GM21723 (cell line): Measurements from ENCODE around the gene TCOF1.

Experiments used
- ATAC-seq: cut with Tn5 transposase; IDR thresholded peaks from one replicate; pipeline ENCODE4 v1.9.1; 2021; ENCODE audit warnings: mild to moderate bottlenecking, moderate library complexity; ENCODE audit not compliant: unreplicated experiment

The TCOF1 gene

GRCh38 chr5:150323819-150324218 is 33.7 kb upstream of the TCOF1 start:
- ATAC-seq = no peak

GRCh38 chr5:150325426-150325825 is 32.1 kb upstream of the TCOF1 start:
- ATAC-seq = no peak

- no peak for ATAC-seq
Observed at GRCh38 chr5:150326707-150327106, 30.8 kb upstream of the TCOF1 start.

- ATAC-seq = no peak
Observed at GRCh38 chr5:150327139-150327538, 30.4 kb upstream of the TCOF1 start.

GRCh38 chr5:150328515-150328914 is 29.0 kb upstream of the TCOF1 start:
- ATAC-seq = no peak

GRCh38 chr5:150329038-150329437 is 28.5 kb upstream of the TCOF1 start:
- ATAC-seq = no peak

GRCh38 chr5:150329881-150330876 is 27.3 kb upstream of the TCOF1 start:
- ATAC-seq = no peak

- no peak for ATAC-seq
Observed at GRCh38 chr5:150333400-150333799, 24.1 kb upstream of the TCOF1 start.

- ATAC-seq = no peak
Observed at GRCh38 chr5:150335778-150336177, 21.7 kb upstream of the TCOF1 start.

- ATAC-seq = no peak
Observed at GRCh38 chr5:150338546-150338945, 19.0 kb upstream of the TCOF1 start.

GRCh38 chr5:150339165-150339564 is 18.3 kb upstream of the TCOF1 start:
- no peak for ATAC-seq

GRCh38 chr5:150339841-150340240 is 17.7 kb upstream of the TCOF1 start:
- no peak for ATAC-seq

GRCh38 chr5:150340614-150341255 is 16.8 kb upstream of the TCOF1 start:
- ATAC-seq = no peak

- ATAC-seq = no peak
Observed at GRCh38 chr5:150341331-150341730, 16.2 kb upstream of the TCOF1 start.

- ATAC-seq = no peak
Observed at GRCh38 chr5:150341989-150342388, 15.5 kb upstream of the TCOF1 start.

GRCh38 chr5:150342583-150342982 is 14.9 kb upstream of the TCOF1 start:
- no peak for ATAC-seq

- ATAC-seq = no peak
Observed at GRCh38 chr5:150343994-150344631, 13.4 kb upstream of the TCOF1 start.

- no peak for ATAC-seq
Observed at GRCh38 chr5:150345716-150346115, 11.8 kb upstream of the TCOF1 start.

- no peak for ATAC-seq
Observed at GRCh38 chr5:150346592-150346991, 10.9 kb upstream of the TCOF1 start.

GRCh38 chr5:150347003-150347402 is 10.5 kb upstream of the TCOF1 start:
- no peak for ATAC-seq

- no peak for ATAC-seq
Observed at GRCh38 chr5:150347451-150347850, 10.0 kb upstream of the TCOF1 start.
